GM18526 (cell line): ENCODE data around the gene VNN1.

Experiments used
- POLR2A ChIP-seq: IDR thresholded peaks from 3 replicates; pipeline ENCODE4 v1.6.1; 2011; ENCODE audit not compliant: insufficient read length; ENCODE audit errors: extremely low read depth

VNN1 gene

DNA sequence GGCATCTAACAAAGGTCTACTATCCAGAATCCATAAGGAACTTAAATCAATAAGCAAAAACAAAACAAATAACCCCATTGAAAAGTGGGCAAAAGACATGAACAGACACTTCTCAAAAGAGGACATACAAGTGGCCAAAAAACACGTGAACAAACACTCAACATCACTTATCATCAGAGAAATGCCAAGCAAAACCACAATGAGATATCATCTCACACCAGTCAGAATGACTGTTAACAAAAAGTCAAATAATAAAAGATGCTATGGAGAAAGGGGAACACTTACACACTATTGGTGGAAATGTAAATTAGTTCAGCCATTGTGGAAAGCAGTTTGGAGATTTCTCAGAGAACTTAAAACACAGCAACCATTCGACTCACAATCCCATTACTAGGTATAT lies 19.4 kb upstream of the VNN1 start:
- no peak for TF ChIP-seq POLR2A

DNA sequence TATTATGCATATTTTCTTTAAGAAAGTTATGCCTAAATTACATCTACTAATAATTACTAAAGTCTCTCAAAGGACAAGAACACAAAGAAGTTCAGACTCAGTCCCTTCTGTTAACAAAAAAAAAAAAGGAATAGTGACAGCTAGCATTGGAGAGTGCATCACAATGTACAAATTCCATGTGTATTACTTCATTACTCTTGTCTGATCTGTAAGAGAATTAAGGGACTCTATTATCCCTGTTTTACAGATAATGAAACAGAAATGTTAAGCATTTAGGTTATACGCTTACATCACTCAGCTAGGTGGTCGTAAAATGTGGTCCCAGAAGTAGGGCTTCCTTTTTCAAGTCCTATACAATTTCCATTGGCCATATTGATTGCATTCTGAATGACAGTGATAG lies 17.2 kb upstream of the VNN1 start:
- no peak for TF ChIP-seq POLR2A

DNA sequence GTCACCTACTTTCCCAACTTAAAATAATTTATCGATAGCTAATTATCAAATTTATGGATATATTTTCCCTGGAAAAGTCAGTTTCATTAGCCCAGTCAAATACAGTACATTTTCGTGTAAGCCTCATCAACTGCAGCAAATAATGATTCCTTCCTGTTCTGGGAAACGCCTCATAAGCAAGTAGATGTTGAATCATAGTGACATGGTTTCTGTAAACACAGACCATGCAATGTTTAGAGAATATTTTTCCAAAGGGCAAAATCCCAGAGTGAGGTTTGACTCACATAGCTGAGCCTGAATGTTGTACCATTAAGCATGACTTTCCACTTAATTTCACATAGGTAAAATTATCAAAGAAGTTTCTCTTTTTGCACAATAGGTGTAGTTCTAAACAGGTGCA lies 16.7 kb upstream of the VNN1 start:
- TF ChIP-seq POLR2A: no peak

DNA sequence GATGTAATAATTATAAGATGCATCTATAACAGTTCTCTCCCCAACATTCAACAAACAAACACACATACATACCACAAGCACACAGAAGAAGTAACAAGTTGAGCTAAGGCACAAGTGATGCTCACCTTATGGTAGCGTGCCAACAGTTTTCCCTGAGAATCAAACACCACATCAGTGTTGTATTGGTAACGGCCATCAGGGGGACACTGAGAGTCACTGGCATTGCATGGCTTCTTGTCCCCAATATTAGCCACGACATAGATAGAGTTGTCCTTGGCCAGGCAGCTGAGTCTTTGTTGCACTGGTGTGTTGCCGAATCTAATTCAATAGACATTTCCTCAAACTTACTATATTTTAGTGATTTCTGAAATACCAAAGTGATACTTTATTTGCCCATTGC lies 14.8 kb upstream of the VNN1 start:
- TF ChIP-seq POLR2A: no peak

DNA sequence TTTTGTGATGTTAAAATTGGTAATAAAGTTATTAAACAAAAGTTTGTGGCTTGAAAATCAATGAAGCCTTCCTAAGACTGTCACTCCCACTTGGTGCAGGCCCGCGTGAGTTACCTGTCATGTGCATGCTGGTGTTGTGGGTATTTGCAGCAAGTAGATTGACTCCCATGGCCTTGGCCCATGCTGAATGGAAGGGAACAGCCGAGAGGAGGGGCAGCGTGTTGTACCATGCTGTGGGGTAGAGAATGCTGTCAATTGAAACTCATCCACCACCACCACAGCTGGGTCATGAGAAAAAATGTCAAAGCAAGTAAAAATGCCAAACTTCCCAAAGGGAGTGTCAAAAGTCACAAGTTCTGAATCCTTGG lies 12.7 kb upstream of the VNN1 start:
- no peak for TF ChIP-seq POLR2A

DNA sequence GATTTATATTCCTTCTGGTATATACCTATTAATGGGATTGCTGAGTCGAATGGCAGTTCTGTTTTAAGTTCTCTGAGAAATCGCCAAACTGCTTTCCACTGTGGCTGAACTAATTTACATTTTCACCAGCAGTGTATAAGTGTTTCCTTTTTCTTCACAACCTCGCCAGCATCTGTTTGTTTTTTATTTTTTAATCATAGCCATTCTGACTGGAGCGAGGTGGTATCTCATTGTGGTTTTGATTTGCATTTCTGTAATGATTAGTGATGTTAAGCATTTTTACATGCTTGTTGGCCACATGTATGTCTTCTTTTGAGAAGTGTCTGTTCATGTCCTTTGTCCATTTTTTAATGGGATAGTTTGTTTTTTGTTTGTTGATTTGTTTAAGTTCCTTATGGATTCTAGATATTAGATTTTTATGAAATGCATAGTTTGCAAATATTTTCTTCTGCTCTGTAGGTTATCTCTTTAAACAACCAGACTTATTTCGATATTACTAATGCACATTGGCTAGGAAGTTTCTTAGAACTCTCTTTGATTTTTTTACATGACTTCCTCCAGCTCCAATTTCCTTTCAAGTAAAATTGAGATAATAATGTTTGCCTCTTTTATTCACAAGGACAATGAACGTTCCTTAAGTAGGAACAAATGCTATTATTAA lies 12.2 kb upstream of the VNN1 start:
- TF ChIP-seq POLR2A: no peak

DNA sequence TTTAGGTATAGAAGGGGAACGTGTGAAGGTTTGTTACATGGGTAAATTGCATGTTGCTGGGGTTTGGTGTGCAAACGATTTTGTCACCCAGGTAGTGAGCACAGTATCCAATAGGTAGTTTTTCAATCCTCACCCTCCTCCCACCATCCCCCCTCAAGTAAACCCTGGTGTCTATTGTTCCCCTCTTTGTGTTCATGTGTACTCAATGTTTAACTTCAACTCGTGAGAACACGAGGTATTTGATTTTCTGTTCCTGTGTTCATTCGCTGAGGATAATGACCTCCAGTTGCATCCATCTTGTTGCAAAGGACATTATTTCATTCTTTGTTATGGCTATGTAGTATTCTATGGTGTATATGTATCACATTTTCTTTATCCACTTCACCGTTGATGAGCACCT lies 11.6 kb upstream of the VNN1 start:
- no peak for TF ChIP-seq POLR2A

DNA sequence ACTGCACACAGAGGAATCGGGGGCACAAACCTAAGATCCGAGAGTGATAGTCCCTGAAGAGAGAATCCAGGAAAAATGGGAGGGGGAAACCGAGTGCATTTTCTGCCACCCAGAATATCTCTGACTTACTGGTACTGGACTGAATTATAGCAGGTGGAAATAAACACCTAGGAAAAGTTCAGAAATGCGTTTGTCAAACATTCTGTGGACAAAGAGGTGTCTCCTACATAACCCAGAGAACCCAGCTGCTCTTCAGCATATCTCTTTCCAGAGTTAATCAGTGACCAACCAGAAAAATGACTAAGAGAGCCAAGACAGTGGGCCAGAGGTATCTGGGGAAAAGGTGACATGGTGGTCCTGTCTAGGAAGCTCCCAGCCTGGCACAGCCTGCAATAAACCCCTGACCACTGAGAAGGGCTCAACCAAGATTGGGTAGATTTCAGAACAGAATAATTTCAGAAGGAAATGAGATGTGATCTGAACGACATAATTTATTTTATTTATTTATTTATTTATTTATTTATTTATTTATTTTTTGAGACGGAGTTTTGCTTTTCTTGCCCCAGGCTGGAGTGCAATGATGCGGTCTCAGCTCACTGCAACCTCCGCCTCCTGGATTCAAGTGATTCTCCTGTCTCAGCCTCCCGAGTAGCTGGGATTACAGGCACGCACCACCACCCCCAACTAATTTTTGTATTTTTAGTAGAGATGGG lies 6.0 kb upstream of the VNN1 start:
- no peak for TF ChIP-seq POLR2A

DNA sequence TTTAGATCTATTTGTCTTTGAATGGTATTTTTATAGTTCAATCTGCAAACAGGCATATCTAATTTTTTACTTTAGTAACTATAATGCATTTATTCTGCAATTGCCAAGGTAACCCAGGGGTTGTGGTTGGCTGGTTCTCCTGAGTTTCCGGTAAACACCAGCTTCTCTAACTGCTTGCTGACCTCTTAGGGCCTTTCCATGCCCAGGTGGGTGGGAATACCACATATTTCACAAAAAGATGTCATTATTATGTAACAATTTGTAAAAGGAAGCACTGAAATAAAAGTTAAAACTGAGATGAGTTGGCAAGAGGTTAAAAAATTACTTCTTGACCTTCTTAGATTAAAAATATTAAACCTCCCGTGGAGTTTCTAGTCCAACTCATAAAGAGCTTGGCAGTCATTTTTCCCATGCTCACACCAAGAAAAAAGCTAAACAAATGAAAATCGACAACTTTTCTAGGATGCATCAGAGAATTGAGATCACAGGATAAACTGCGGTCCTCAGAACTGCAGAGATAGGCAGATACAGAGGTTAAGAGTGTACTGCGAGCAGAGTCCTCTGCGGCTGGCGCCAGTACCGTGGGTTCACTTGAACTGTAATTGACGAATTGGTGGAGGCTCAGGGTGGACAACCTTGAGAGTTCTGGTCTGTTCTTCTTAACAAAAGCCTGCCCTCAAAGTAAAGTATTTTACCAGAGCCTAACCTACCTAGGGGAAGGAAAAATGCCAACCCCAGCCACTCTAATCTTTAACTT lies 2.2 kb upstream of the VNN1 start:
- no peak for TF ChIP-seq POLR2A

DNA sequence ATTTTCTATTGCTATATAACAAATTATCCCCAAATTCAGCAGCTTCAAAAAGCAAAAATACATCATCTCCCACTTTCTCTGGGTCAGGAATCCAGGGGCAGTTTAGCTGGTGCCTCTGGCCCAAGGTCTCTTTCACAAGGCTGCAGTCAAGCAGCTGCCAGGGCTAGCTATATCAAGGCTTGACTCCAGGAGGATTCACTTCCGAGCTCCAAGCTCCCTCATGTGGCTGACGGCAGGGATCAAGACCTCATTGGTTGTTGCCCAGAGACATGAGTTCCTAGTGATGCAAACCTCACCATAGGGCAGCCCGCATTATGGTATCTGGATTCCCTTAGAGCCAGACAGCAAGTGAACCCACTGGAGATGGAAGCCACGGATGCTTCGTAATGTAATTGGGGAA lies 1.3 kb upstream of the VNN1 start:
- TF ChIP-seq POLR2A: no peak

DNA sequence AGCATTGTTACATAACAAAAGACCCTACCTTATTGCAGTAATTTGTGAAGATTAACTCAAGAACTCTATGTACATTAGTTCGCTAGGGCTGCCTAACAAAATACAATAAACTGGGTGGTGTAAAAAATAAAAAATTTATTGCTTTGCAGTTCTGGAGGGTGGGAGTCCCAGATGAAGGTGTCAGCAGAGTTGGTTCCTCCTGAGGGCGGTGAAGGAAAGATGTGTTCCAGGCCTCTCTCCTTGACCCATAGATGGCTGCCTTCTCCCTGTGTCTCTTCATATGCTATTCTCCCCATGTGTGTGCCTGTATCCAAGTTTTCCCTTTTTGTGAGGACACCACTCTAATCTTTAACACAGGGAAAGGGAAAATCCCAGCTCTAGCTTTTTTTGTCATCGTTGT lies 305 bp upstream of the VNN1 start:
- TF ChIP-seq POLR2A: no peak

DNA sequence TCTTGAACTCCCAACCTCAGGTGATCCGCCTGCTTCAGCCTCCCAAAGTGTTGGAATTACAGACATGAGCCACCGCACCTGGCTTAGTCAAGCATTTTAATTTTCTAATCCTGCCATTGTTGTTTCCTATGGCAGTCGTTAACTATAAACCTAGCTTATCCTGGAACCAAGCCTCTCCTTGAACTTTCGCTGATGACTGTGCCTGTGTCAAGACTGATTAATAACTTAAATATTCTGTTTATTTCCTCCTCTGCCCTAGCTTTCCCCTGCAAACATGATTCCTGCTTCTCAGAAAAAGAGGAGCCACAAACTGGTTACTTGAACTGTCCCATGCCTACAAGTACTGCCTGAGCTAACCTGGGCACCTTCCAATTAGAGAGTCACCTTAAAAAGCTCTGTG lies 1.5 kb downstream of the VNN1 start:
- no peak for TF ChIP-seq POLR2A

DNA sequence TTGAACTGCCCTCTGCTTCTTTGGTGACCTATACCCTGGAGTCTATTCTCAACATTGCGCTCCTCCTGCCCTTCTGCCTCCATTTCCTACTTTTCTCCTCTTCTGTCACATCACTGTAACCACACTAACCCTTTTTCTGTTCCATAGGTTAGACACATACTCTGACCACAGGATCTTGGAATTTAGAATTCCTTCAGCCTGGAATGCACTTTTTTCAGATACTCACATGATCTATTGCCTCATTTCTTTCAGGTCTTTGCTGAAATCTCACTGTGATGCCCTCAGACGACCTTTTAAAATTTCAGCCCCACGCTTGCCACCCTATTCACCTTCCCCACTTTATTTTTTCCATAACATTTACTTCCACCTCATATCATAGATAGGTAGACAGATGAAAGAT lies 5.1 kb downstream of the VNN1 start:
- no peak for TF ChIP-seq POLR2A

DNA sequence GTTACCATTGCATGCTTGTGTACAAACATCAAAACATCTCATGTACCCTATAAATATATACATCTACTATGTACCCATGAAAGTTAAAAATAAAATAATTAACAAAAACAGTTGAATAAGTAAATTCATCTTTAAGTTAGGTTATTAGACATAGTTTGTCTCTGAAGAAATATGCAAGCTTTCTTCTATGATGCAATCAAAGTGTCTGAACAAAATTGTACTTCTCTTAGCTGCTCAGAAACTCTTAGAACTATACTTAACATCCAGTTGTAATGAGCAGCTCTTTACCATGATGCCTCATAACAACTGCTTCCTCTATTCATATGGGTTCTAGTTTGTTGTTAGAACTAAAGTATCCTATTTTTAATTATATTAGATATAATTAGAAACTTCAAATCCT lies 5.9 kb downstream of the VNN1 start:
- TF ChIP-seq POLR2A: no peak

DNA sequence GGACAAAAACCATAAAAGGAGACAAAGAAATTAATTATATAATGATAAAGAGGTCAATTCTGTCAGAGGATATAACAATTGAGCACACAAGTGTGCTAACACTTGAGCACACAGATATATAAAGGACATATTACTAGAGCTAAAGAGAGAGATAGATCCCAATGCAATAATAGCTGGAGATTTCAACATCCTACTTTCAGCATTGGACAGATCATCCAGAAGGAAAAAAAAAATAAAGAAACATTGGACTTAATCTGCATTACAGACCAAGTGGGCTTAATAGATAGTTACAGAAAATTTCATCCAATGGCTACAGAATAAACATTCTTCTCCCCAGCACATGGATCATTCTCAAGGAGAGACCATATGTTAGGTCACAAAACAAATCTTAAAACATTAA lies 9.9 kb downstream of the VNN1 start:
- no peak for TF ChIP-seq POLR2A

DNA sequence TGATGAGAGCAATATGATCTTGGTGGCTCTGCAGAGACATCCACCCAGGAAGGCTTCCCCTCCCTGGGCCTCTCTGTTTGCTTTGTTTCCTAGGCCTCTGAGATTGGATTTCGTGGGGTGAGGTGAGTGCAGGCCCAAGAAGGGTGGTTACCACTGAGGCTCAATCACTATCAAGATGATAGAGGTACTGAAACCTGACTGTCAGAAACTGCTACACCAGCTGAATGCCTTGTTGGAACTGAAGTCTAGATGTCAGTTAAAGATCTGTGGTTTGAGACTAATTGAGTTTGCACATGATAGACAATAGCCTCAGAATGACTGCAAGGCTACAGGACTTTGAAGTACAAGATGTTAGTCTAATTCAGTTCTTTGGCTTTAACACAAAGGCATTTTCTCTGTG lies 15.2 kb downstream of the VNN1 start:
- TF ChIP-seq POLR2A: no peak
